Adrenal gland (tissue), 12 donors: Measurements from ENCODE around the gene SEPTIN7. TPM values are rescaled to one million over a fixed set of nuclear protein-coding genes. Genes with fewer than 3 reads are reported as not detected.
A peak's percentile ranks its signal among the peaks of the same experiment; 100 is the strongest.
"Not testable (repeated sequence)": the region's sequence is repeated elsewhere in the genome, so short reads cannot be mapped to it uniquely, and the experiment has no call there.

ENCODE experiments used
- DNase-seq, 7 donors: peaks; one replicate each; pipeline ENCODE4 v3.0.0-alpha.2; 2019 to 2020
- H3K27ac ChIP-seq, 5 donors: fragments of 200-600 bp; sonication (generic) in 4 of 5; 1 replicate in 3 of 5; 2 replicates in 2 of 5; pipeline versions ENCODE4 v1.5.1 to v1.8.0; 2016 to 2020; ENCODE audit warnings: mild to moderate bottlenecking in 1 of 5
- H3K27me3 ChIP-seq: fragments of 200-600 bp; 2 replicates; pipeline ENCODE4 v1.8.0; 2021
- H3K36me3 ChIP-seq, 2 donors: fragments of 200-600 bp; replicated peaks in 1 of 2; 1 replicate in 1 of 2; 2 replicates in 1 of 2; pipeline versions ENCODE4 v1.5.1 to v1.8.0; 2018 to 2022
- H3K4me1 ChIP-seq, 2 donors: fragments of 200-600 bp; replicated peaks in 1 of 2; 1 replicate in 1 of 2; 2 replicates in 1 of 2; pipeline versions ENCODE4 v1.5.1 to v1.8.0; 2018 to 2021
- H3K4me3 ChIP-seq, 4 donors: fragments of 200-600 bp; sonication (generic) in 3 of 4; one replicate each; pipeline ENCODE4 v1.5.1; 2016 to 2018
- H3K9me3 ChIP-seq, 3 donors: fragments of 200-600 bp; sonication (generic) in 1 of 3; replicated peaks in 1 of 3; 1 replicate in 2 of 3; 2 replicates in 1 of 3; pipeline versions ENCODE4 v1.5.1 to v1.8.0; 2016 to 2021
- CTCF ChIP-seq, 6 experiments: fragments of 450-650 bp in 4 of 6; fragments of 200-600 bp in 2 of 6; sonication (generic) in 1 of 6; IDR thresholded peaks; 1 replicate in 5 of 6; 2 replicates in 1 of 6; pipeline versions ENCODE4 v1.5.1 to v1.8.0; 2016 to 2021; ENCODE audit warnings: antibody characterized with exemption in 6 of 6, mild to moderate bottlenecking in 2 of 6, moderate library complexity in 1 of 6
- POLR2A ChIP-seq, 2 donors: fragments of 450-650 bp; IDR thresholded peaks; one replicate each; pipeline ENCODE4 v1.6.1; 2017; ENCODE audit warnings: antibody characterized with exemption in 2 of 2, mild to moderate bottlenecking in 2 of 2, moderate library complexity in 1 of 2
- WGBS, 4 donors: extraction: QIAGEN DNeasy Blood & Tissue Kit in 2 of 4; methylation state at CpG; one replicate each; pipeline versions ENCODE4 v1.1.5 to v1.1.7; 2013 to 2017; 5-methylcytosine and 5-hydroxymethylcytosine counted together
- intact Hi-C, 2 donors: fragments of 100-400 bp; cut with DNase I; formaldehyde crosslinking; loops; one replicate each; pipeline versions ENCODE4 v1.14.1 to v1.15.0; 2022 to 2023
- polyA plus RNA-seq, 3 donors: library from polyadenylated mRNA; stranded (reverse); fragments of 200-250 nt in 2 of 3; fragments of 350-450 nt in 1 of 3; fragmentation: Illumina TruSeq in 1 of 3; extraction: RNeasy Lipid Tissue Mini Kit (QIAGEN cat#74804) in 1 of 3; gene quantifications; one replicate each; pipeline ENCODE4 v1.2.3, GENCODE V29; 2013 to 2014
- total RNA-seq, 9 donors: library from RNA; depleted of rRNA in 4 of 9; stranded (reverse); fragments of >200 nt in 4 of 9; fragments of 120-200 nt in 1 of 9; fragmentation: NEBNext Ultra II Directional in 1 of 9; extraction: Animal tissue kit (Norgen Biotek cat#: 25700) in 1 of 9; gene quantifications; one replicate each; pipeline versions ENCODE4 v1.1.0 to v1.2.4, GENCODE V29; 2013 to 2023
- donor health status: healthy with polysubstance abuse.
- donor health status: Bipolar disorder and iron deficiency.
- donor health status: DM: yes; HTN: yes; CAD: no.
- donor health status: DM: no; HTN: no; CAD: no.
- donor health status: DM: no; HTN: no; CAD: no.
- donor health status: DM: yes; HTN: yes; CAD: no.

The SEPTIN7 gene
- total and polyA plus RNA-seq, 12 donors = 72.3 to 267 (median 155) TPM

DNA sequence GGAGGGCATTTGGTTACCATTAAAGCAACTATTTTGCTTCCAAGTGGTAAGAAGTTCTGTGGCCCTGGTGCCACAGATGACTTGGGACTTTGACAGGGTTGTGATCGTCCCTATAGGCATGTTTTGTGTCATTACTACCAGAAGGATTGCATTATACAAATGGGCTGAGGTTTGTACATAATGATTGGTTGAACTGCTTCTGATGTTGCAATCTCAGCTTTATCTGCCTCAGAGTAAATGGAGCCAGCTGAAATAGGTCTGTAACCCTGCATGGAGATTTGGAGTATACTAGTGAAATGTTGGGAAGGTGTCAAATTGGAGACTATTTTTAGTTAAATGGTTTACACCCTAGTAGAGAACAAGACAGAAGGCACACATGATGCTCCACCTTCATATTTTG, 46.1 kb upstream of the SEPTIN7 start:
- Histone ChIP-seq H3K9me3 (no peaks in the 10 kb centered on the region), H3K36me3 (no peaks in the 10 kb centered on the region), H3K27ac (peak overlapping the region in 2 of 5 donors; percentile 51 to 67), H3K4me3 (no peak overlapping the region), H3K4me1 (peaks cover 0 to 15% of the 10 kb centered on the region in 2 donors), H3K27me3 (no peaks in the 10 kb centered on the region)
- 44 to 100% (median 70%) methylated on average over 1 of the region's 1 CpG for WGBS, 4 donors
- no peak for DNase-seq
- no peak for TF ChIP-seq POLR2A (IDR thresholded peaks at IDR 0.05)
- no peak for TF ChIP-seq CTCF (IDR thresholded peaks at IDR 0.05)
- intact Hi-C loops = no loop called here

DNA sequence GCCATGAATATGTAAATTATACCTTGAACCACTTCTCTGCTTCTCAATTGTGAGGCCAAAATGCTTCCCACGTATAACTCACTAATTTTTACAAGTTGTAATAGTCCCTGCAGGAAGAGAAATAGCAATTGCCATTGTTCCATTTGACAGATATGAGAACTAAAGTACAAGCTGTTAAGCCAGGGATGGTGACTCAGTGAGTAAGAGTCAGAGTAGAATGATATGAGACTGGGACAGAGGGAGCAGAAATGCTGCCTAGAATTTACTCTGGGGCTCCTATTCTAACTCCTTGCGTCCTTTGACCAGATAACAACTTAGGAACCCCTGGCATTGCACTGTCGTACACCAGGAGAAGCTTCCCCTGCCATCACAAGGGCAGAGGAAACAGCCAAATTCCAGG, 45.1 kb upstream of the SEPTIN7 start:
- intact Hi-C loops = no loop called here
- H3K4me1 ChIP-seq = peaks cover 0 to 15% of the 10 kb centered on the region in 2 donors
- H3K27ac ChIP-seq = no peak overlapping the region
- H3K36me3 ChIP-seq = no peaks in the 10 kb centered on the region
- H3K4me3 ChIP-seq = no peak overlapping the region
- WGBS, 4 donors = 84 to 93% (median 88%) methylated on average over 3 of the region's 3 CpGs
- no peaks in the 10 kb centered on the region for H3K9me3 ChIP-seq
- DNase-seq = no peak
- no peaks in the 10 kb centered on the region for H3K27me3 ChIP-seq
- TF ChIP-seq POLR2A (IDR thresholded peaks at IDR 0.05) (no peak), CTCF (IDR thresholded peaks at IDR 0.05) (no peak)

DNA sequence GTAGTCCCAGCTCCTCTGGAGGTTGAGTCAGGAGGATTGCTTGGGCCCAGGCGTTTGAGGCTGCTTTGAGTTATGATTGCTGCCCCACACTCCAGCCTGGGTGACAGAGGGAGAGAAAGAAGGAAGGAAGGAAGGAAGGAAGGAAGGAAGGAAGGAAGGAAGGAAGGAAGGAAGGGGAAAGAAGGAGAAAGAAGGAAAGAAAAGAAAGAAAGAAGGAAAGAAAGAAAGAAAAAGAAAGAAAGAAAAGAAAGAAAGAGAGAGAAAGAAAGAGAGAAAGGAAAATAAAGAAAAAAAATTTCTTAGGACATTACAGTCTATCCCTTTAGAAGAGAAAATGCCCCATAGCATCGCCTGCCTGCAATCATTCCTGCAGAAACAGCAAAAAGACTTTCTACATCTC, 44.4 kb upstream of the SEPTIN7 start:
- intact Hi-C loops, H3K9me3 ChIP-seq, H3K36me3 ChIP-seq, H3K4me3 ChIP-seq, H3K27ac ChIP-seq, DNase-seq, H3K27me3 ChIP-seq: not testable (repeated sequence)
- H3K4me1 ChIP-seq = peaks cover 0 to 15% of the 10 kb centered on the region in 2 donors
- WGBS, 4 donors = 74 to 91% (median 78%) methylated on average over 2 of the region's 2 CpGs

DNA sequence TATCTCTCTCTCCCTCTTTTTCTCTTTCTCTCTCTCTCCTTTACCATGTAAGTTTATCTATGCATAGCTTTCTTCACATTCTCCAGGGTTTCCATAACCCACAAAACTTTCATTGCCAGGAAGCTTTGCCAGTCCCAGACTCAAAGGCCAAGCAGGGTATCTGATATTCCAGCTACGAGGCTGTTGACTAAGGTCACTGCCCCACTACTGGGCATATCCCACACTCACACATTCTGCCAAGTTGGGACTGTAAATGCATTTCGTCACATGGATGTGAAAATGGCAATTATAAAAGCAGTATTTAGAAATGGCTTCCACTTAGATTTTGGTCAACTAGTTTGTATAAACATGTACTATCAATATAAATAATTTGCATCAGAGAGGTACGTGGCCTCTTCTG, 43.3 kb upstream of the SEPTIN7 start:
- peaks cover 0 to 15% of the 10 kb centered on the region in 2 donors for H3K4me1 ChIP-seq
- no peak overlapping the region for H3K27ac ChIP-seq
- 81 to 88% (median 84%) methylated on average over 3 of the region's 3 CpGs for WGBS, 4 donors
- TF ChIP-seq CTCF (IDR thresholded peaks at IDR 0.05) (no peak), POLR2A (IDR thresholded peaks at IDR 0.05) (no peak)
- H3K27me3 ChIP-seq = no peaks in the 10 kb centered on the region
- DNase-seq = no peak
- H3K36me3 ChIP-seq = no peaks in the 10 kb centered on the region
- no peaks in the 10 kb centered on the region for H3K9me3 ChIP-seq
- intact Hi-C loops = no loop called here
- H3K4me3 ChIP-seq = no peak overlapping the region

DNA sequence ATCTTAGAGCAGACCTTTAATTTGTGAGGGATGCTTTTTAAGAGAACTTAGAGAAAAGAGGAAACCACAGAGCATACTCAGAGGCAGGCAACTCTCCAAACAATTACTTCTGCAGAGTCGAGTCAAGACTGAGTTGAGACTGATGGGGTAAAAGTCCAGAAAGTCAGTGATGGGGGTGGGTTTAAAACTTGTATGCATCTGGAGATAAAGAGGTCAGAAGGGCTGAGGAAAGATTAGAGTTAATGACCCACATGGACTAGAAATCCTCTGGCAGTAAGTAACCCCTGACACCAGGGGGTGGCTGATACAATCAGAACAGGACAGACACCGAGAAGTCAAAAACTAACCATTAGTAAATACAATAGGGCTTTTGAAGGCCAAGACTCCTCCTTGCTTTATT, 42.4 kb upstream of the SEPTIN7 start:
- H3K27ac ChIP-seq = no peak overlapping the region
- no peak overlapping the region for H3K4me3 ChIP-seq
- TF ChIP-seq POLR2A (IDR thresholded peaks at IDR 0.05) (no peak), CTCF (IDR thresholded peaks at IDR 0.05) (no peak)
- DNase-seq = no peak
- no peaks in the 10 kb centered on the region for H3K27me3 ChIP-seq
- peaks cover 0 to 12% of the 10 kb centered on the region in 2 donors for H3K4me1 ChIP-seq
- intact Hi-C loops = no loop called here
- no peaks in the 10 kb centered on the region for H3K36me3 ChIP-seq
- no peaks in the 10 kb centered on the region for H3K9me3 ChIP-seq
- 64 to 68% (median 68%) methylated on average over 2 of the region's 2 CpGs for WGBS, 4 donors
